ENCODE data around the gene FLVCR2. TPM values are rescaled to one million over a fixed set of nuclear protein-coding genes. Genes with fewer than 3 reads are reported as not detected.

FLVCR2 gene
- total and polyA plus RNA-seq, 5 experiments from 2014 or later = 0.80 to 3.8 (median 1.7) TPM; not detected in 1

GRCh38 chr14:75542588-75543091 lies 35.8 kb upstream of the FLVCR2 start:
- peak; percentile 89 to 90 for ATAC-seq
- H3K9me3 Mint-ChIP-seq = no peaks in the 10 kb centered on the region
- peak overlapping the region; percentile 92 to 99 (median 96) for H3K27ac Mint-ChIP-seq
- peak overlapping the region; percentile 66 to 87 (median 78) for H3K4me3 Mint-ChIP-seq
- POLR2A ChIA-PET = interaction anchor here (1.0 to 2.2 kb wide), 5 partner anchors 9 to 27 kb away, joined by 3 to 7 read pairs (median 5); partner anchors contain the start of gene BATF
- peaks cover 0 to 10% (median 0%) of the 10 kb centered on the region in 3 donors for H3K36me3 Mint-ChIP-seq
- H3K4me1 Mint-ChIP-seq = peaks cover 17 to 58% (median 49%) of the 10 kb centered on the region in 4 donors
- peak; percentile 27 to 75 (median 56) for DNase-seq
- H3K27me3 Mint-ChIP-seq = no peaks in the 10 kb centered on the region

GRCh38 chr14:75543253-75543652 lies 35.2 kb upstream of the FLVCR2 start:
- Mint-ChIP-seq H3K9me3 (no peaks in the 10 kb centered on the region), H3K27me3 (no peaks in the 10 kb centered on the region), H3K27ac (peak overlapping the region; percentile 92 to 99 (median 96)), H3K4me3 (peak overlapping the region; percentile 66 to 87 (median 78)), H3K4me1 (peaks cover 16 to 57% (median 48%) of the 10 kb centered on the region in 4 donors), H3K36me3 (peaks cover 0 to 15% (median 3%) of the 10 kb centered on the region in 3 donors)
- ATAC-seq (peak; percentile 26 to 27), DNase-seq (peak in 3 of 10 donors; percentile 31 to 50 (median 40))
- POLR2A ChIA-PET = interaction anchor here (0.8 to 1.1 kb wide), 4 partner anchors 16 to 28 kb away, joined by 3 to 6 read pairs (median 4); partner anchors contain the start of gene BATF

DNA sequence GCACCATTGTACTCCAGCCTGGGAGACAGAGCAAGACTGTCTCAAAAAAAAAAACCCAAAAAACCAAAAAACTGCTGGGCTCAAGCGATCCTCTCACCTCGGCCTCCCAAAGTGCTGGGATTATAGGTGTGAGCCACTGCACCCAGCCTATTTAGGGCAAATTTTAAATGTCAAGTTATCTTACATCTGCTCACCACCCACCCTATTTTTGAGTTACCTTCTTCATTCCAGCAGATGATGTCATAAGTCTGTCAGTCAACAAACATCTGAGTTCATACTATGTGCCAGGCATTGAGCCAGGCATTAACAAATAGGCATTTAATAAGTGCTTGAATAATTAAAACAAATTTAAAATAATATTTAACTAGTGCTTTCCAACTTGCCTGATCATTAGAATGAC lies 34.6 kb upstream of the FLVCR2 start:
- no peak for DNase-seq
- Mint-ChIP-seq H3K27me3 (no peaks in the 10 kb centered on the region), H3K4me3 (peak overlapping the region in 3 of 10 donors; percentile 11 to 28 (median 16)), H3K9me3 (no peaks in the 10 kb centered on the region), H3K4me1 (peaks cover 15 to 55% (median 46%) of the 10 kb centered on the region in 4 donors), H3K36me3 (peaks cover 0 to 15% (median 7%) of the 10 kb centered on the region in 3 donors), H3K27ac (peak overlapping the region in 9 of 10 donors; percentile 35 to 97 (median 71))
- ATAC-seq = no peak
- POLR2A ChIA-PET = interaction anchor here (0.8 to 1.1 kb wide), 2 partner anchors 17 to 21 kb away, joined by 3 to 5 read pairs; partner anchors contain the start of gene BATF

DNA sequence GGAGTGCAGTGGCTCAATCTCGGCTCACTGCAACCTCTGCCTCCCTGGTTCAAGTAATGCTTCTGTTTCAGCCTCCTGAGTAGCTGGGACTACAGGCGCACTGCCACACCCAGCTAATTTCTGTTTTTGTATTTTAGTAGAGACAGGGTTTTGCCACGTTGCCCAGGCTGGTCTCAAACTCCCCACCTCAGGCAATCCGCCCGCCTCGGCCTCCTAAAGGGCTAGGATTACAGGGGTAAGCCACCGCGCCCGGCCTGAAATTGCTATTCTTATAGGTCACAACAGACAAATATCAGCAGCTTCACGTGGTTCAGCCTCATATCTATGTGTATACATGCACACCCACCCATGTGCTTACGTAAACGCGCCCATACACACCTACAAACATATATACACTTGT lies 32.5 kb upstream of the FLVCR2 start:
- no peaks in the 10 kb centered on the region for H3K27me3 Mint-ChIP-seq
- no peaks in the 10 kb centered on the region for H3K9me3 Mint-ChIP-seq
- H3K4me3 Mint-ChIP-seq = peak overlapping the region in 1 of 10 donors; percentile 28
- H3K36me3 Mint-ChIP-seq = peaks cover 0 to 18% (median 7%) of the 10 kb centered on the region in 3 donors
- ATAC-seq (no peak), DNase-seq (no peak)
- peak overlapping the region in 4 of 10 donors; percentile 33 to 63 (median 54) for H3K27ac Mint-ChIP-seq
- POLR2A ChIA-PET = no interaction called here
- peaks cover 15 to 39% (median 34%) of the 10 kb centered on the region in 4 donors for H3K4me1 Mint-ChIP-seq

DNA sequence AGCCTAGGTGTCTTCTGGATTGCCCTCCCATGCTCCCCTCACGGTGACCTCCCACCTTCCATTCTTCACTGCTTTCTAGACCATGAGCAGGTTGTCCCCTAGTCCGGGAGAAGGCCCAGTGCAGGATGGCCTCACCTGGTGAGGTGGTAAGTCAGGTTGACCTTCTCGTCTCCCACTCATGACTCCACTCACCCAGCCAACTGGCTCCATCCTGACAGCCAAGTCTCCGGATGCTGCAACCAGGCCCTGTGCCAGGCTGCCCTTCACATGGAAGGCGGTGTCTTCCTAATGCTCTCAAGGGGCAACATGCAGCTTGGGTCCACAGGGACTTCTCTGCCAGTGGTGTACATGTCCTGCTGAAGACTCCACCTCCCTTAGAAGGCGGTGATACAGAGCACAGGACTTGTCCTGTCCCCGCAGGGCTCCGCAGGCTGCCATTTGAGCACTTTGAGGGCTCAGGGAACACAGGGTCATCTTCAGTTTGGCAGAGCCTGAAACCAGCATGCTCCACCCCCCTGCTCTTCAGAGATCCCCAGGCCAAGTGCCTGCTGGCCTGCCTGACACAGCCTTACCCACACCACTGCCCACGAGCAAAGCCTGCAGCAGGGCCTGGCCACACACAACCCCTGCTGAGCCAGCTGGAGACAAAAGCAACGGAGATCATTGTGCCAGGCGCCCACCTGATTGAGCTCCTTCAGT lies 30.7 kb upstream of the FLVCR2 start:
- H3K27ac Mint-ChIP-seq = peak overlapping the region in 2 of 10 donors; percentile 55 to 56
- no peak for DNase-seq
- H3K4me3 Mint-ChIP-seq = no peak overlapping the region
- no peaks in the 10 kb centered on the region for H3K27me3 Mint-ChIP-seq
- ATAC-seq = no peak
- POLR2A ChIA-PET = no interaction called here
- H3K9me3 Mint-ChIP-seq = no peaks in the 10 kb centered on the region
- H3K36me3 Mint-ChIP-seq = peaks cover 0 to 18% (median 7%) of the 10 kb centered on the region in 3 donors
- H3K4me1 Mint-ChIP-seq = peaks cover 7 to 25% (median 17%) of the 10 kb centered on the region in 4 donors

GRCh38 chr14:75548544-75548943 lies 29.9 kb upstream of the FLVCR2 start:
- no peaks in the 10 kb centered on the region for H3K27me3 Mint-ChIP-seq
- DNase-seq = no peak
- H3K4me1 Mint-ChIP-seq = peaks cover 6 to 18% (median 11%) of the 10 kb centered on the region in 4 donors
- POLR2A ChIA-PET = no interaction called here
- no peak for ATAC-seq
- H3K36me3 Mint-ChIP-seq = peaks cover 0 to 18% (median 7%) of the 10 kb centered on the region in 3 donors
- no peaks in the 10 kb centered on the region for H3K9me3 Mint-ChIP-seq
- H3K4me3 Mint-ChIP-seq = no peak overlapping the region
- H3K27ac Mint-ChIP-seq = peak overlapping the region in 6 of 10 donors; percentile 6 to 67 (median 54)

DNA sequence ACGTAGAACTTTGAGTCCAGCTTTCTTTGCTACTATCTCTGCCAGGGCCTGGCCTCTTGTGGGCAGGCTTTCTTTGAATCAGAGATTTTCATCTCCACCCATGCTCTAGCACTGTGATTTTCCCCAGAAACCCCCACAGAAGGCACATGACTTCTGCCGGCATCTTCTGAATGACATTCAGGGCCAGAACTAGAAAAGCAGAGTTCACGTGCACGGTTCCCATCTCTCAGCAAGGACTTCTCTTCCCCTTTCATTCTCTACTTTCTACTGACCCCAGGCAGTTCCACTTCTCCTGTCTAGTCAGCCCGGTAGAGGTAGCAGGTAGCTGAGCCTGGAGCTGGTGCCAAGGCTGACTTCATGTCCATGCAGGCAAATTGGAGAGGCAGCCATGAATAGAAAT lies 29.3 kb upstream of the FLVCR2 start:
- DNase-seq (no peak), ATAC-seq (no peak)
- H3K4me1 Mint-ChIP-seq = peaks cover 6 to 14% (median 11%) of the 10 kb centered on the region in 4 donors

DNA sequence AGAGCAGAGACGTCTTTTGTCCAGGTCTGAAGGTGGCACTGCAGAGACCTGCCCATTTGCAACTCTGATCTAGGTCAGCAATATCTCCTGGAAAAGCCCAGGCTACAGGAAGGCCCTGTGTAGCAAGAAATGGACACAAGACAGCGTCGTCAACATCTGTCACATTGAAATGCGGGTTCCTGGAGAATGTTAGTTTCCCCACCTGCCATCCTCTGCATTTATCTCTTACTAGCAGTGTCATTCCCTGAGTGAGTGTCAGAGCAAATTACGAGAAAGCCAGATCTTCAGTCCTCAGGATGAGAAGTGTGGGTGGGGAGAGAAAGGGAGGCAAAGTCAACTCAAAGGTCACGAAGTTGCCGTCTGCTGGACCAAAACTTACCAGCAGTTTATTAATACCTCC lies 27.4 kb upstream of the FLVCR2 start:
- Mint-ChIP-seq H3K4me1 (peaks cover 4 to 12% (median 5%) of the 10 kb centered on the region in 4 donors), H3K9me3 (no peaks in the 10 kb centered on the region)
- POLR2A ChIA-PET = no interaction called here

More for the DNA sequence above, 29.3 kb upstream of the FLVCR2 start:
- Mint-ChIP-seq H3K27me3 (no peaks in the 10 kb centered on the region), H3K9me3 (no peaks in the 10 kb centered on the region), H3K4me3 (no peak overlapping the region), H3K36me3 (peaks cover 0 to 18% (median 7%) of the 10 kb centered on the region in 3 donors), H3K27ac (peak overlapping the region in 3 of 10 donors; percentile 52 to 67 (median 55))
- POLR2A ChIA-PET = no interaction called here

DNA sequence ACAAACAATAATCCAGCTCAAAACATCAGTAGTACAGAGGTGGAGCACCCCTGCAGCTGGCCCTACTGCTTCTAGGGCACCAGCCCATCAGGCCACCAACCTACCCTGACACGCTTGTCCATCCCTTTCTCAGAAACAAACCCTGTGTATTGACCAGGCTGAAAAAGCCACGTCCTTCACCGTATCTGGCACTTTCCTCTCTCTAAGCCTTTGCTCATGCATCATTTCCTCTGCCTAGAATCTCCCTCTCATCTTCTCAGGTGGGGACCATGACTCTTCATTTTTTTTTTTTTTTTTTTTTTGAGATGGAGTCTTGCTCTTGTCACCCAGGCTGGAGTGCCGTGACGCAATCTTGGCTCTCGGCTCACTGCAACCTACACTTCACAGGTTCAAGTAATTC lies 25.3 kb upstream of the FLVCR2 start:
- peaks cover 0 to 3% (median 0%) of the 10 kb centered on the region in 9 donors for H3K9me3 Mint-ChIP-seq

More for the DNA sequence above, 27.4 kb upstream of the FLVCR2 start:
- DNase-seq = no peak
- H3K27ac Mint-ChIP-seq = peak overlapping the region in 2 of 10 donors; percentile 25 to 51
- no peak for ATAC-seq
- H3K36me3 Mint-ChIP-seq = peaks cover 0 to 18% (median 7%) of the 10 kb centered on the region in 3 donors
- no peak overlapping the region for H3K4me3 Mint-ChIP-seq
- H3K27me3 Mint-ChIP-seq = no peaks in the 10 kb centered on the region

DNA sequence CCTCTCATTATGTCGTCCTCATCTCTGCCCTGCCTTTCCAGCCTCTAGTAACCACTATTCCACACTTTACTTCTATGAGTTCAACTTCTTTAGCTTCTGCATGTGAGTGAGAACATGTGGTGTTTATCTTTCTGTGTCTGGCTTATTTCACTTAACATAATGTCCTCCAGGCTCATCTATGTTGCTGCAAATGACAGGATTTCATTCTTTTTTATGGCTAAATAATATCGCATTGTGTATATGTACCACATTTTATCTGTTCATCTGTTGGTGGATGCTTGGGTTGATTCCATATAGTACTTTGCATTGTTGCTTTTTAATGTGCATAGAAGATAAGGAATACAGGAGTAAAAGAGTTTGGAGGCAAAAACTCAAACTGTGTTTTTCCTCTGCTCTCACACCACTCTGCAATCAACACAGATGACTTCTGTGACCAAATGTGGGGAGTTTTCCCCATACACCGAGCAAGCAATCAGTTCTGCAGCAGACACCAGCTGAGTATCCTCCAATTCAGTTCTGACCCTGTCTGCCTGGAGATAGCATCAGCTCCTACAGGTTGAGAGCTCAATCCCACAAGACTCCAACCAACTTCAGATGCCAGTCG lies 24.6 kb upstream of the FLVCR2 start:
- POLR2A ChIA-PET = no interaction called here

More for the DNA sequence above, 25.3 kb upstream of the FLVCR2 start:
- H3K4me3 Mint-ChIP-seq = no peak overlapping the region
- no peak overlapping the region for H3K27ac Mint-ChIP-seq
- POLR2A ChIA-PET = no interaction called here
- ATAC-seq (no peak), DNase-seq (no peak)
- no peaks in the 10 kb centered on the region for H3K27me3 Mint-ChIP-seq
- H3K4me1 Mint-ChIP-seq = peaks cover 2 to 12% (median 4%) of the 10 kb centered on the region in 4 donors
- peaks cover 0 to 7% (median 6%) of the 10 kb centered on the region in 3 donors for H3K36me3 Mint-ChIP-seq

GRCh38 chr14:75554482-75554881 lies 23.9 kb upstream of the FLVCR2 start:
- DNase-seq (no peak), ATAC-seq (no peak)
- H3K9me3 Mint-ChIP-seq = peaks cover 0 to 3% (median 0%) of the 10 kb centered on the region in 9 donors
- H3K36me3 Mint-ChIP-seq = peaks cover 0 to 3% (median 0%) of the 10 kb centered on the region in 3 donors
- H3K4me1 Mint-ChIP-seq = peaks cover 0 to 12% (median 2%) of the 10 kb centered on the region in 4 donors
- no peak overlapping the region for H3K27ac Mint-ChIP-seq
- POLR2A ChIA-PET = no interaction called here
- H3K4me3 Mint-ChIP-seq = no peak overlapping the region
- peaks cover 0 to 2% (median 0%) of the 10 kb centered on the region in 5 donors for H3K27me3 Mint-ChIP-seq

More for the DNA sequence above, 24.6 kb upstream of the FLVCR2 start:
- H3K27me3 Mint-ChIP-seq = no peaks in the 10 kb centered on the region
- ATAC-seq (no peak), DNase-seq (no peak)
- H3K4me1 Mint-ChIP-seq = peaks cover 2 to 12% (median 4%) of the 10 kb centered on the region in 4 donors
- H3K36me3 Mint-ChIP-seq = peaks cover 0 to 3% (median 3%) of the 10 kb centered on the region in 3 donors
- no peak overlapping the region for H3K27ac Mint-ChIP-seq
- no peak overlapping the region for H3K4me3 Mint-ChIP-seq
- H3K9me3 Mint-ChIP-seq = peaks cover 0 to 3% (median 0%) of the 10 kb centered on the region in 9 donors

DNA sequence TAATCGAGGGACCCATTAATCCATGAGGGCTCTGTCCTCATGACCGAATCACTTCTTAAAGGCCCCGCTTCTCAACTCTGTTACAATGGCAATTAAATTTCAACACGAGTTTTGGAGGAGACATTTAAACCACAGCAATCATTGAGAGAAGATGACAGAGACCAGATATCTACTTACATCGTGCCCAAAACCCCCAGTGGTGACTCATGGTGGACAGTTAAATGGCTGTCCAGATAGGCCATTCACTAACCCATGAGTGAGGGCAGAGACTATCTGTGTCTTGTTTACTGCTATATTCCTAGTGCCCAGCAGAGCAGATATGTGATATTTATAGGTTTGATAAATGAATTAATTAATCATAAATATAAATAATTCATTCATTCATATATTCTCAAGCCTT lies 20.0 kb upstream of the FLVCR2 start:
- POLR2A ChIA-PET = no interaction called here
- peaks cover 0 to 3% (median 0%) of the 10 kb centered on the region in 9 donors for H3K9me3 Mint-ChIP-seq

More for the DNA sequence above, 20.0 kb upstream of the FLVCR2 start:
- no peak overlapping the region for H3K4me3 Mint-ChIP-seq
- DNase-seq (no peak), ATAC-seq (no peak)
- H3K4me1 Mint-ChIP-seq = peaks cover 8 to 26% (median 18%) of the 10 kb centered on the region in 4 donors
- no peak overlapping the region for H3K27ac Mint-ChIP-seq
- peaks cover 0 to 2% (median 0%) of the 10 kb centered on the region in 5 donors for H3K27me3 Mint-ChIP-seq
- H3K36me3 Mint-ChIP-seq = peaks cover 0 to 3% (median 0%) of the 10 kb centered on the region in 3 donors

All from naive thymus-derived CD8-positive, alpha-beta T cell (primary cell).